ENCODE data around the gene ATF6.

DNA sequence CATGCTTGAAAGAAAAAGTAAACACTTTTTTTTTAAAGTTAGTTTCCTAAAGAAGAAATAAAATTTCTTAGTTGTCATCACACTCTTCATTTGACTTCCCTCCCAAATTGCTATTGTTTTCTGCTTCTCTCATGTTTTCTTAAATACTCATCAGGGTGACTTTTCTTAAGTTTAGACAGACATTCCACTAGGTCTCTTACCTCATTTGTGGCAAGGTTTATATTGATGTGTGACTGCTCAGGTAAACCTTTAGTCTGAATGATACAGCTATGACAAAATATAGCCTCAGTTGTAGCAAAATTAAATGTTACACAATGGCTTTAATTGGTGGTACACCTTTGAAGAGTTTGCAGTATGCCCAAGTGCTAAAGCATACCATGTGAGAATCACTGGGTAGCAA, 78.6 kb downstream of the ATF6 start:
- TF ChIP-seq, protein P1, sequence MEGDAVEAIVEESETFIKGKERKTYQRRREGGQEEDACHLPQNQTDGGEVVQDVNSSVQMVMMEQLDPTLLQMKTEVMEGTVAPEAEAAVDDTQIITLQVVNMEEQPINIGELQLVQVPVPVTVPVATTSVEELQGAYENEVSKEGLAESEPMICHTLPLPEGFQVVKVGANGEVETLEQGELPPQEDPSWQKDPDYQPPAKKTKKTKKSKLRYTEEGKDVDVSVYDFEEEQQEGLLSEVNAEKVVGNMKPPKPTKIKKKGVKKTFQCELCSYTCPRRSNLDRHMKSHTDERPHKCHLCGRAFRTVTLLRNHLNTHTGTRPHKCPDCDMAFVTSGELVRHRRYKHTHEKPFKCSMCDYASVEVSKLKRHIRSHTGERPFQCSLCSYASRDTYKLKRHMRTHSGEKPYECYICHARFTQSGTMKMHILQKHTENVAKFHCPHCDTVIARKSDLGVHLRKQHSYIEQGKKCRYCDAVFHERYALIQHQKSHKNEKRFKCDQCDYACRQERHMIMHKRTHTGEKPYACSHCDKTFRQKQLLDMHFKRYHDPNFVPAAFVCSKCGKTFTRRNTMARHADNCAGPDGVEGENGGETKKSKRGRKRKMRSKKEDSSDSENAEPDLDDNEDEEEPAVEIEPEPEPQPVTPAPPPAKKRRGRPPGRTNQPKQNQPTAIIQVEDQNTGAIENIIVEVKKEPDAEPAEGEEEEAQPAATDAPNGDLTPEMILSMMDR (IDR thresholded peaks at IDR 0.05 in 2 of 3, conservative IDR thresholded peaks at IDR 0.05 in 1 of 3; ENCODE audit: borderline replicate concordance in 1 of 3, insufficient read depth in 1 of 3, low read depth in 2 of 3, low read length in 2 of 3) = no peak
- no peak for TF ChIP-seq YY1 (IDR thresholded peaks at IDR 0.05; ENCODE audit: extremely low read depth, insufficient replicate concordance, low read depth, low read length)
- TF ChIP-seq EZH2phosphoT487 (IDR thresholded peaks at IDR 0.05; ENCODE audit: borderline replicate concordance) = no peak
- no peak for TF ChIP-seq POLR2A (IDR thresholded peaks at IDR 0.05; ENCODE audit: borderline replicate concordance, extremely low read depth, insufficient read depth, insufficient read length)

Data from HCT116 (cell line).